Measurements from ENCODE around the gene IFNA10. TPM values are rescaled to one million over a fixed set of nuclear protein-coding genes. Genes with fewer than 3 reads are reported as not detected.

IFNA10 gene
- total RNA-seq, 2 experiments from 2014 or later = not detected

DNA sequence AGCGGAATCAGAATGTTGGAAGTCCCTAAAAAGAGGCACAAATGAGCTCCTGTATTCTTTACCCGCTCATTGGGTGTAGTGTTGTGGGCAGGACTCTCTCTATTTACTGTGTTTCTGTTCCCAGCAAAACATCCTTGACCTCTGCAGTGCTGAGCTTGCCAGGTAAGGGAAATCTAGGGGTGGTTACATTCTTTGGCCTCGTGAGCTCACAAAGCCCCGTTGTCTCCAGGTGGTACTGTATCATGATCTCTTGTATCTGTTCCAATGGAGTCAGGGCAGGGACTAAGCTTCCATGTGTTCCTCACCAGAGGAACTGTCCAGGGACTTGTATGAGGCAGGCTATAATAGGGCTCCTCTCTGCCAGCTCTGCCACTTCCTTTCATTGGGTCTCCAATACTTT is 44.7 kb upstream of the IFNA10 start:
- no peak for DNase-seq
- no peaks in the 10 kb centered on the region for H3K36me3 ChIP-seq (ENCODE audit: insufficient read depth, low read length)
- intact Hi-C loops (cut with DNase I, micrococcal nuclease) = no loop called here
- no peak overlapping the region for H3K4me3 ChIP-seq (ENCODE audit: low read length)
- POLR2A ChIA-PET = no interaction called here
- no peaks in the 10 kb centered on the region for H3K9me3 ChIP-seq (ENCODE audit: control insufficient read depth in 1 of 2, insufficient read depth in 1 of 2, low read length in 2 of 2)
- Mint-ChIP-seq H3K36me3 (ENCODE audit: low read depth) (no peaks in the 10 kb centered on the region), H3K9me3 (no peaks in the 10 kb centered on the region), H3K27me3 (no peaks in the 10 kb centered on the region), H3K4me1 (ENCODE audit: low read depth) (peaks cover 5% of the 10 kb centered on the region), H3K27ac (no peak overlapping the region), H3K4me3 (no peak overlapping the region)
- H3K27ac ChIP-seq (ENCODE audit: low read depth in 1 of 2, low read length in 2 of 2) = no peak overlapping the region
- TF ChIP-seq, protein P1, sequence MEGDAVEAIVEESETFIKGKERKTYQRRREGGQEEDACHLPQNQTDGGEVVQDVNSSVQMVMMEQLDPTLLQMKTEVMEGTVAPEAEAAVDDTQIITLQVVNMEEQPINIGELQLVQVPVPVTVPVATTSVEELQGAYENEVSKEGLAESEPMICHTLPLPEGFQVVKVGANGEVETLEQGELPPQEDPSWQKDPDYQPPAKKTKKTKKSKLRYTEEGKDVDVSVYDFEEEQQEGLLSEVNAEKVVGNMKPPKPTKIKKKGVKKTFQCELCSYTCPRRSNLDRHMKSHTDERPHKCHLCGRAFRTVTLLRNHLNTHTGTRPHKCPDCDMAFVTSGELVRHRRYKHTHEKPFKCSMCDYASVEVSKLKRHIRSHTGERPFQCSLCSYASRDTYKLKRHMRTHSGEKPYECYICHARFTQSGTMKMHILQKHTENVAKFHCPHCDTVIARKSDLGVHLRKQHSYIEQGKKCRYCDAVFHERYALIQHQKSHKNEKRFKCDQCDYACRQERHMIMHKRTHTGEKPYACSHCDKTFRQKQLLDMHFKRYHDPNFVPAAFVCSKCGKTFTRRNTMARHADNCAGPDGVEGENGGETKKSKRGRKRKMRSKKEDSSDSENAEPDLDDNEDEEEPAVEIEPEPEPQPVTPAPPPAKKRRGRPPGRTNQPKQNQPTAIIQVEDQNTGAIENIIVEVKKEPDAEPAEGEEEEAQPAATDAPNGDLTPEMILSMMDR (IDR thresholded peaks at IDR 0.05) = no peak
- peaks cover 0 to 4% of the 10 kb centered on the region in 2 experiments for H3K27me3 ChIP-seq (ENCODE audit: control insufficient read depth in 1 of 2, insufficient read depth in 2 of 2, low read length in 2 of 2)
- ATAC-seq (ENCODE audit: poor library complexity) = no peak
- CTCF ChIA-PET = interaction anchor here (1.6 kb wide), 1 partner anchor 17 kb away, joined by 3 read pairs; no protein-coding TSS in a partner anchor
- H3K4me1 ChIP-seq (ENCODE audit: insufficient read depth, low read length) = peaks cover 3% of the 10 kb centered on the region

DNA sequence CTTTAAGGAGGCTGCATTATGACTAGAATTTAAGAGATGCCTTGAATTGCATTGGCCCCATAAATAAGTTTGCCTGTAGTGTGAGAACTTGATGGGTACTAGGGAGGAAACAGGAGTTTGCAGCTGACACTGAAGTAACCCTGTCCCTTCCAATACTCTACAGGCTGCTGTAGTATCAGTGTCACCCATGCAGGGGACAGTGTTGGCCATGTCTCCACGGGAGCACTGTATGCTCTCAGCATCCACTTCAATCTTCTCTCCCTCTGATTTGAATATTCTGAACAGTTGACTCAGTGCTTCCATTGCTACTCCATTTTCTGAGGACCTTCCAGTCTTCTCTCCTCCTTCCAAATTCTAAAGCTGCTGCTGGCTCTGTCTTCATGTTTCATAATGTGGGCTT is 44.2 kb upstream of the IFNA10 start:
- Mint-ChIP-seq H3K36me3 (ENCODE audit: low read depth) (no peaks in the 10 kb centered on the region), H3K4me3 (no peak overlapping the region), H3K27me3 (no peaks in the 10 kb centered on the region), H3K4me1 (ENCODE audit: low read depth) (peaks cover 5% of the 10 kb centered on the region), H3K9me3 (no peaks in the 10 kb centered on the region), H3K27ac (no peak overlapping the region)
- Histone ChIP-seq H3K4me1 (ENCODE audit: insufficient read depth, low read length) (peaks cover 3% of the 10 kb centered on the region), H3K9me3 (ENCODE audit: control insufficient read depth in 1 of 2, insufficient read depth in 1 of 2, low read length in 2 of 2) (no peaks in the 10 kb centered on the region), H3K4me3 (ENCODE audit: low read length) (no peak overlapping the region), H3K27me3 (ENCODE audit: control insufficient read depth in 1 of 2, insufficient read depth in 2 of 2, low read length in 2 of 2) (peaks cover 0 to 4% of the 10 kb centered on the region in 2 experiments), H3K27ac (ENCODE audit: low read depth in 1 of 2, low read length in 2 of 2) (no peak overlapping the region), H3K36me3 (ENCODE audit: insufficient read depth, low read length) (no peaks in the 10 kb centered on the region)
- POLR2A ChIA-PET = no interaction called here
- intact Hi-C loops (cut with DNase I, micrococcal nuclease) = no loop called here
- CTCF ChIA-PET = no interaction called here
- DNase-seq = no peak
- ATAC-seq (ENCODE audit: poor library complexity) = no peak
- TF ChIP-seq, protein P1 (IDR thresholded peaks at IDR 0.05) = no peak

GRCh38 chr9:21244836-21245235 is 37.9 kb upstream of the IFNA10 start:
- CTCF ChIA-PET = no interaction called here
- H3K36me3 Mint-ChIP-seq (ENCODE audit: low read depth) = no peaks in the 10 kb centered on the region
- Histone ChIP-seq H3K36me3 (ENCODE audit: insufficient read depth, low read length) (no peaks in the 10 kb centered on the region), H3K27ac (ENCODE audit: low read depth in 1 of 2, low read length in 2 of 2) (no peak overlapping the region), H3K4me3 (ENCODE audit: low read length) (no peak overlapping the region), H3K4me1 (ENCODE audit: insufficient read depth, low read length) (no peaks in the 10 kb centered on the region), H3K27me3 (ENCODE audit: control insufficient read depth in 1 of 2, insufficient read depth in 2 of 2, low read length in 2 of 2) (peaks cover 0 to 5% of the 10 kb centered on the region in 2 experiments), H3K9me3 (ENCODE audit: control insufficient read depth in 1 of 2, insufficient read depth in 1 of 2, low read length in 2 of 2) (no peaks in the 10 kb centered on the region)
- POLR2A ChIA-PET = no interaction called here
- TF ChIP-seq, protein P1 (IDR thresholded peaks at IDR 0.05) = no peak
- ATAC-seq (ENCODE audit: poor library complexity) = no peak
- no peaks in the 10 kb centered on the region for H3K9me3 Mint-ChIP-seq
- no peak overlapping the region for H3K4me3 Mint-ChIP-seq
- H3K27me3 Mint-ChIP-seq = peaks cover 8% of the 10 kb centered on the region
- H3K4me1 Mint-ChIP-seq (ENCODE audit: low read depth) = no peaks in the 10 kb centered on the region
- intact Hi-C loops (cut with DNase I, micrococcal nuclease) = no loop called here
- H3K27ac Mint-ChIP-seq = no peak overlapping the region
- DNase-seq = no peak

All from CD4-positive, alpha-beta T cell (primary cell).